Left renal cortex interstitium (tissue), 4 donors: ENCODE results near the gene STAMBPL1. TPM values are rescaled to one million over a fixed set of nuclear protein-coding genes. Genes with fewer than 3 reads are reported as not detected.

Experiments used
- DNase-seq, 4 donors: peaks; one replicate each; pipeline ENCODE4 v3.0.0-alpha.2; 2013; ENCODE audit warnings: low read depth in 4 of 4, low spot score in 2 of 4, missing footprints in 1 of 4
- polyA plus RNA-seq, 4 donors: library from polyadenylated mRNA; unstranded; fragments of 120-200 nt; gene quantifications; one replicate each; pipeline ENCODE4 v1.2.1, GENCODE V29; 2013; ENCODE audit not compliant: insufficient read length in 4 of 4

Gene STAMBPL1
- polyA plus RNA-seq, 4 donors = 1.9 to 2.3 (median 2.2) TPM

DNA sequence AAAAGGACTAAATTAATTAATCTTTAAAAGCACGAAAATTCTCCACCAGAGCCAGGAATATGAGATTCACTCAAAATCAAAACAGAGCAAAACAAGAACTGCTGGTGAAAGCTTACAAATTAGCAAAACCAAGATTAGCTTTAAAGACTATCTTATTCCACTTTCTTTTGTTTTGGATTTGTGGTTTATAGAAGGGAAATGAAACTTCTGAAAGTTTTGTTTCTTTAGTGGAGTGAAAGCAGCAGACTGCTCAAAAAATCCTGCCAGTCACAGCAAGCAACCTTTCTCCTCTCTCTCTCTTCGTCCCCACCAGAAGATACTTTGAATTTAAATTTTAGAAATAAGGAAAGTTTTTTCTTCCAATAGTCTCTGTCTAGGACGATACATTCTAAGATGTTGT, 64.8 kb downstream of the STAMBPL1 start:
- DNase-seq = no peak

DNA sequence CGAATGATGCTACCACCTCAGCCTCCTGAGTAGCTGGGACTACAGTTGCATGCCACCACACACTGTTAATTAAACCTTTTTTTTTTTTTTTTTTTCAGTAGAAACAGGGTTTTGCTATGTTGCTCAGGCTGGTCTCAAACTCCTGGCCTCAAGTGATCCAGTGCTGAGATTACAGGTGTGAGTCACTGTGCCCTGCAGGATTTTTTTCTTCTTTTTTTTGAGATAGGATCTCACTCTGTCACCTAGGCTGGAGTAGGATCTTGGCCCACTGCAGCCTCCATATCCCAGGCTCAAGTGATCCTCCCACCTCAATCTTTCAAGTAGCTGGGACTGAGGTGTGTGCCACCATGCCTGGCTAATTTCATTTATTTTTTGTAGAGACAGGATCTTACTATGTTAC, 66.2 kb downstream of the STAMBPL1 start:
- DNase-seq = no peak

DNA sequence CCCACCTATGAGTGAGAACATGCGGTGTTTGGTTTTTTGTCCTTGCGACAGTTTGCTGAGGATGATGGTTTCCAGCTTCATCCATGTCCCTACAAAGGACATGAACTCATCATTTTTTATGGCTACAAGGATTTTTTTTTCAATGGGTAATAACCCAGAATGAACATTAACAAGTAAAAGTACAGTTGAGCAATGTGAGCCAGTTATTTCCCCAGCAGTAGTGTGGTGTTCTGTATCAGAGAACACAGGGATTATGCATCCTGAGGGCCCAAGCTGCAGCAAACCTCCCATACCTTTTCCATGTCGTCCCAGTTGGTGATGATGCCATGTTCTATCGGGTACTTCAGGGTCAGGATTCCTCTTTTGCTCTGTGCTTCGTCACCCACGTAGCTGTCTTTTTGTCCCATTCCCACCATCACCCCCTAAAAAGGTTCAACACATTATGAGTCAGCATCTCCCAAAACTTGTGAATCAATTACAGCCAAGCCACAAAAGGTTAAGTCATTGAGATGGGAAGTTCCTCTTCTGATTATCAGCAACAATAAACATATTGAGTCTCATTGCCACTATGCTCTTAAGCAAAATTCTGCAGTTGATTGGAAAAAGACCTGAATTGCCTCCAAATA, 67.0 kb downstream of the STAMBPL1 start:
- no peak for DNase-seq

DNA sequence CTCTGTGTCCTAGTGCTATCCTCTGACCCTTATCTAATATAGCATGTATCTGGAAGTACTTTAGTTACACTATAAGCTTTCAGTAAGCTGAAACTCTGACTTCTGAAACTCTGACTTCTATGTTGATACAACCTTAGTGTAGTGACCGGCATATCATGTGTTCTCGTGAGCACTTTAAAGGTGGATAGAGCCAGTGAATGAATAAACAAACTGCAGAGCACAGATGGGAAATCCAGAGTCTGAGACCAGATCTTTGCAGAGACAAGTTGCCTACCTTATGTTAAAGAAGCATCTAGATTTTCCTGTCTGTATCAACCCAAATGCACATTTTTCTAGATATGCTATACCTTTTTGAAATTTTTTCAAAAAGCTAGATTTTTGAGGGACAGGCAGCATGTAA, 69.0 kb downstream of the STAMBPL1 start:
- DNase-seq = no peak

DNA sequence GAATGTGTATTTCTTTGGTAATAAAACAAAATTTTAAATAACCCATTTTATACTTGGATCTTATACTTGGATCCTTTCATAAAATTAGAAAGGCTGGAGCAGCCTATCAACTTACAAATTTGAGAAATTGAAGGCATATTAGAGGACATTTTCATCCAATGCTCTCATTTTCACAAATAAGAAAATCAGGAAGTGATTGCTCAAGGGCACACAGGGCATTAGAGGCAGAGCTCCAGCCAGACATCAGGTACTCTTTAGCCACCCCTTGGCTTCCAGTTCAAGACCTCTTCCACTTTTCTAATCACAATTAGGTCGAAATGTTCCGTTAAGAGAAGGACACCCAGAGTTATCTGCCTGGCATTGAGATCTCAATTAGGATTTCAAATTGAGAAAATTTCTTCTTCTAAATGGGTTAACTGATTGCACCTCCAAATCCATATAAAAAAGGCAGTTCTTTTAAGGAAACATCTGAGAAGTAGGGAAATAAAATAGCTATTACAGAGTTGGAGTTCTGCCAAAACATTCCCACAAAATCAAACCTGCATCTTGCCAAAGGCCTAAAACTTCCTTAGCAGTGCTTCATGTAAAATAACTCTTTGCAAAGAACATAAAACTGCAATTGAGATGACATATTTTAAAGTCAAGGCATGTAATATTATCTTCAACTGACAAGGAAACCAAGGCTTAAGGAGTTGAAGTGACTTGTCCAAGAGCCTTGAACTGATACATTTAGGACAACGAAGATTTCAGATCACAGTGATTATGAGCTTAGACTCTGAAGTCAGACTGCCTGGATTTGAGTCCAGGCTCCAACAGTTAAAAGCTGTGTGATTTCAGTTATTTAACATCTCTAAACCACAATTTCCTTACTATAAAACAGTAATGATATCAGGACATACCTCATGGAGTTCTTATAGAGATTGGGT, 70.1 kb downstream of the STAMBPL1 start:
- no peak for DNase-seq

DNA sequence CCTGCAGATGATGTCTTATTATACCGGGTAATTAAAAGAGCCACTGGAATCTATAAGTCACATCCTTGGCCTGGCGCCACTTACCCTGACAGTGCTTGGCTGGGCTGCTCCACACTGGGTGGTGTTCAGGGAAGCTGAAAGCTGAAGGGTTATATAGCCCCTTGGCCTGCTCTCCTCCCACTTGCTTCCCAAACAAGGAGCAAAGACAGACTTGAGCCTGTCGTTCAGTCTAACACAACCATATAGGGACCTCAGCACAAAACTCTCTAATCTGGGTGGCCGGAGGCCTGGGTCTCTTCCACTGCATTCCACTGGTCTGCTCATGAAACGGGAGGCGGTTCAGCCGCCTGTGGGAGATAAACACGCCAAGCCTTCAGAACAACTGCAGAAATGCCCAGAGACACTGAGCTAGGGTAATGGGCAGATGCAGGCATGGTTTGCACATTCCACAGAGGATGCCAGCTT, 72.6 kb downstream of the STAMBPL1 start, which contains the start of gene ACTA2:
Gene ACTA2, minus strand, starts transcription at position 127 of the 465 bp plus-strand sequence. CDS start 3,843 bp downstream, outside the sequence.
- no peak for DNase-seq

DNA sequence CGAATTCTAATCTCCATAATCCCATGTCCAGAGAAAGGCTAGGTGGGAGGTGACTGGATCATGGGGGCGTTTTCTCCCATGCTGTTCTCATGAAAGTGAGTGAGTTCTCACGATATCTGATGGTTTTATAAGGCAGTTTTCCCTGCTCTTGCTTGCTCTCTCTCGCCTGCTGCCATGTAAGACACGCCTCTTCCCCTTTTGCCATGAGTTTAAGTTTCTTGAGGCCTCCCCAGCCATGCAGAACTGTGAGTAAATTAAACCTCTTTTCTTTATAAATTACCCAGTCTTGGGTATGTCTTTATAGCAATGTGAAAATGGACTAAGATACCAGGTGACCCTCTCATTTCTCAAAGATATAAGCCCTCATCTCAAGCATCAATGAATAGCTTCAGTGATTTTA, 73.6 kb downstream of the STAMBPL1 start:
- no peak for DNase-seq

DNA sequence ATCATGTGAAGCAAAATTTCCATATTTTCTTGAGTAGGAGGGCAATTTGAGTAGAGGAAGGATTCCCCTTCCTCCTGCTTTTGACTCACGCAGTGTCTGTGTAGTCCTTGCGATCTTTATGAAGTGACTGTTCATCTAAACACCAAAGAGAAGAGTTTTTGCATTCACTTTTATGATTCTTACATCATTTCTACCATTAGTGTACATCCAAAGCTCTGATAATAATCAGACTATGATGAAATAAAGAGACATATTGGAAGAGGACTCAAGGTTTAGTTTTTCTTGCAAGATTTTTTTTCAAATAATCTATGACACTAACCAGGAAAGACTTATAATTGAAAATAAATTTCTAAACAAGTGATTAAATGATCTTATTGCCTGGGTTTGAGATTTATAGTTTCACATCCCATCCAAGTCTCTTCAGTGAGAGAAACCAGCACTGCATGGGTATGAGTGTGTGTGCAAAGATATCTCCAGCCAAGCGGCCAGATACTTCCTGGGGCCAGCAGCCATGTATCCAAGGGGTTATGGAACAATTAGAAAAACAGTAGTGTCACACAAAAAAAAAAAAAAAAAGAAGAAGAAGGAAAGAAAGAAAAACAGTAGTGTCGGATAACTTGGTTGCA, 74.5 kb downstream of the STAMBPL1 start:
- DNase-seq = no peak

DNA sequence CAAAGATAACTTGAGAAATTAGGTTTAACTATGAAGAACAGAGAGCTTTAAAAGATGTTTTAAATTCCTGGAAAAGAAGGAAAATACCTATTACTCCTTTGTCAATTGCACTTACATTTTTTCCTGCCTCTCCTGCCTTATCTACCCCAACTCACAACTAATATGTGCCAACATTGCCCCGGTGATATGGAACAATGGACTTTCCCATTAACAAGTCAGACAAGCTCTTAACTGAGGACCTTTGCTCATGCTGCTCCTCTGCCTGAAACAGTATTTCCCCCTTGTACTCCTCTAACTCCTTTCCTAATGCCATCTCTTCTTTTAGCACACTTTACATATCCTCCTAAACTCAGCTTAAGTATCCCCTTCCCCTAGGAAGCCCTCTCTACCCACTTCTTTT, 77.3 kb downstream of the STAMBPL1 start:
- no peak for DNase-seq

DNA sequence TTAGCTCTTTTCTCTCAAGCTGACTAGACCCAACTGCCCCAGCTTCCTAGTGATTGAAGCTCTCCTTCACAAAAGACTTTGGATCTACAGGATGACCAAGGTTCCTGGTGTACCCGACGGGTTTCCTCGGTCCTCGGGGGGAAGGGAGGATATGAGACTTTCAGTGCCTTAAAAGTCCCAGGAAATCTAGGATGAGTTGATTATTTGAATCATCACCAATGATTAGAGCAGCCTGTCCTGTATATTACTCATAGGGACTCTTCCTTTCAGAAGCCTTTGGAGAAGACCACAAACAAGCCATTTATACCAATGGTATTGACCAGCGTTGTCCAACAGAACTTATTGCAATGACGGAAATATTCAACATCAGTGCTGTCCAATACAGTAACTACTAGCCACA, 78.7 kb downstream of the STAMBPL1 start:
- no peak for DNase-seq

DNA sequence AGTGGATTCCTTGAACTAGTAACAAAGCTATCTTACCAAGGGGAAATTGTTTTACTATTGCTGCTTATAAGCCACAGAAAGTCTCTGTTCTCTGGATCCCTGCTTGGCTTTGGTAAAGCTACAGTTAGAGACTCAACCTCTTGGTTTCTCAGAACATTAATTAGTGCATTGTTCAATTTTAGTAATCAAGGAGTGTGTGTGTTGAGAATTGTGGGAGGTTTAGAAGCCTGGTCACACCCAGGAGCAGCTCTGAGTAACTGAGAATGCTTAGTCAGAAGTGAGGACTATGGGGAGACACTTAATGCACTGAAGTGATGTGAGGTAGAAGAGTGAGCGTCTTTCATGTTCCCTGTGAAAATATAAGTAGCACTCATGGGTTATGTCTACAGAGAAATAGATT, 80.8 kb downstream of the STAMBPL1 start:
- DNase-seq = no peak

DNA sequence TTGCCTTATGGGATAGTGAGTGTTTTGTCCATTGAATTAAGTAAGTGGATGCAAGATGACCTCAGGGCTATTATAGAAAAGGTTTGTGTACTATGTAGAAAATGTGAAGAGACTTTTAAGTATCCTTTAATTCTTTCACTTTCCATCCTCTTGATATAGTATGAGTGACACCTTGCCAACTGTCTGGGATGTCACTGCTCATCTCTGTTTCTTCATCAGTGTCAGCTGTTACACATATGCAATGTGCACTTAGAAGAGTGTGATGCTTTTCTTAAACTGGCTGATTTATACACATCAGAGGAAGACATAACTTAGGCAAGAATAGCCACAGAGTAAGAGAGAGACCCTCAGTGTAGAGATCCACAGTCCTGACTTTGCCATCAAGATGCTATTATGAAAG, 81.2 kb downstream of the STAMBPL1 start:
- no peak for DNase-seq

DNA sequence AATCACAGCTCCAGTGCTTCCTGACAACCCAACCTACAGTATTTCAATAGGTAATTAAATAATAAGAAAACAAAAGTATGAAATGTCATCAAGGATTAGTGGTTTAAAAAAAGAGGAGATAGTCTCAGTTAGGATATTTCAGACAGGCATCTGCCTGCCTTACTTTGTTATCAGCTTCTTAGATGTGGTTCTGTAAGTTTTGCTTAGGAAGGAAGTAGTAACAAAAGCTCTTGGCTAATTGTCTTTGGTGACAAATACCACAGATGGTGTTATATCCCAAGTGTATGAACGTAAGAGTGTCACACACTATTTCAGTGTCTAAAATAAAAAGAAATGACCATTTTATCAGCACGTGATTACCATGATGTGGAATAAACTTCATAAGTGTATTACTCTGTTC, 82.3 kb downstream of the STAMBPL1 start:
- no peak for DNase-seq

DNA sequence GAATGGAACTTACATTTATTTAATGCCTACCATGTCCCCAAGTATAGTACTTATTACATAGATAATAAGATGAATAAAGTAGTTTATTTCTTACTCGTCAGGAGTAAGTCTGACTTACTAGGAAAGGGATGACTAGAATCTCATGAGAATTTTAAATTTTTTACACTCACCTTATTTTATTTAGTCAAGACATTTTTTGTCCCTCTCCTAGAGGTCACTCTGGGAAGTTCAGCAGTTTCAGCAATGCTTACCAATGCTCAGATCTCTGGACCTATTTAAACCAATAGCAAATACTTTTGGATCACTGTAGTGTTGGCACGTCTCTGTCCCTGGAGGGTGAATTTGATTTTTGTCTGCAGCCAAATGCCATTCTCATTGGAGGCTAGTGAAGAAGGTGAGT, 83.3 kb downstream of the STAMBPL1 start:
- DNase-seq = no peak

DNA sequence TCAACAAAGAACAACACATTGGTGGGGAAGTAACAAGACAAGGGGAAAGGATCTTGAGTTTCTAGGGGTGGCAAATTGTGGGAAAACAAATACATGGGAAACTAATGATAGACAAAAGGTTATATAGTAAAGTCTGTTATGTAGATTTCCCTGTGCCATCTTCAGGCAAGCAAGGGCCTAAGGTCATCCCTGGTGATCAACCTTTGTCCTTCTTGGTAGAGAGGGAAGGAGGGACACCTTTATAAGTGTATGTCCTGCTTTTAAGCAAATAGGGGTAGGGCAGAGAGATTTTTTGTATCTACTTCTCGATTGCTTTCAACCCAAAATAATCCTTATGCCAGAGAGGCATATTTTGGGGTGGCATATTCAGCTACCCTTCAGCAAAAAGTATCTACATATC, 84.3 kb downstream of the STAMBPL1 start:
- no peak for DNase-seq

DNA sequence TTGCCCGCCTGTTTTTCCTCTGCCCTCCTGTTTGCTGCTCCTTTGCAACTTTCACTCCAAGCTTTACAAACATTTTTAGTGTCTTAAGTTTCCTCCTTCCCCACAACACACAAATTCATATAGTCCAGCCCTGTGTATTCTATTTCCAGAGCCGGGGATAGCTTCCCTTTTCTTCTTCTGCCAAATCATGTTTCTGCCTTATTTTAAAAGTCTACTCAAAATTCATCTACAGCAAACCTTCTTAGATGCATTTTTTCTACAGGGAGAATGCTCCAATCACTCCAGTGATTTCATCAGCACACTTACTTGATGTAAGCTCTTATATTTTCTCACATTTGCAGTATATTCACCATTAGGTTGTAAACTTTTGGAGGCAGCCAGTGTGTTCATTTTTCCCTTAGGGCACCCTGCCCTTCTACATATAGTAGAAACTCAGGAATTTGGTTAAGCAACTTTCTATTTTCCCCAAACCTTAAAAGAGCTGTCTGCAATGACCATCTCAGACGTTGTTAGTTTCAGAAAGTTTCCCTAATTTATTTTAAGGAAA, 84.9 kb downstream of the STAMBPL1 start:
- no peak for DNase-seq

DNA sequence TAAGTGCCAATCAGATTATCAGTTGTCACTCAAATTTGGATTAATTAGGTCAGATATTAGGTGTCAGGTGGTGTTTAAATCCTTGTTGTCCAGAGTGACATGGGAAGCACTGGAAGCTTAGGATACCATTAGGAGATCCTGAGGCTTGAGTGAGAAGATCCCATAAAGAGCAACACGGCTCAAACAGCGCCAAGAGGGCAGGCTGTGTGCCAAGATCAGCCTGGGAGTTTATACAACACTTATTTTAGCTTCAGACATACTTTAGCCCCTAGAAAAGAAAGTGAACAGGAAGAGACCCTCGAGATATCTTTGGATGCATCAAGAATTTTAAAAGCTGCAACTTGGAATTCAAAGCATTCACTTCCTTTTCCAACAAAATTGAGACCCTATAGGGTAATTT, 86.8 kb downstream of the STAMBPL1 start:
- DNase-seq = no peak

DNA sequence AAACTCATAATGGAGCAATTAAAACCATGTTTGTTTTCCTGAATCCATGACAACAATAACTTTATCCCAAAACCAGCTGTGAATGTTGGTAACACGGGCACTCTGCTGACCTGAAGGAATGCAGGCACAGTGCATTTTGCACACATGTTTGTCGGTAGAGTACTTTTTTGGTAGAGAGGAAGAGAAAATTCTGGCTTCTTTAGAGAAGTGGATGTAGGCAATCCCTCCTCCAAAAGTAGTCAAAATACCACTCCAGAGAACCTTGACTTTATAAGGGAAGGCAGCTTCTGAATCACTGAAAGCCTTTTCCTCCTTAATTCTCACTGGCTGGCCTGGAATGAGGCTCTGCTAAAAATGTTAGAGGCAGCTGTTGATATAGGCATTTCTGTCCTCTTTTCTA, 88.3 kb downstream of the STAMBPL1 start:
- no peak for DNase-seq

DNA sequence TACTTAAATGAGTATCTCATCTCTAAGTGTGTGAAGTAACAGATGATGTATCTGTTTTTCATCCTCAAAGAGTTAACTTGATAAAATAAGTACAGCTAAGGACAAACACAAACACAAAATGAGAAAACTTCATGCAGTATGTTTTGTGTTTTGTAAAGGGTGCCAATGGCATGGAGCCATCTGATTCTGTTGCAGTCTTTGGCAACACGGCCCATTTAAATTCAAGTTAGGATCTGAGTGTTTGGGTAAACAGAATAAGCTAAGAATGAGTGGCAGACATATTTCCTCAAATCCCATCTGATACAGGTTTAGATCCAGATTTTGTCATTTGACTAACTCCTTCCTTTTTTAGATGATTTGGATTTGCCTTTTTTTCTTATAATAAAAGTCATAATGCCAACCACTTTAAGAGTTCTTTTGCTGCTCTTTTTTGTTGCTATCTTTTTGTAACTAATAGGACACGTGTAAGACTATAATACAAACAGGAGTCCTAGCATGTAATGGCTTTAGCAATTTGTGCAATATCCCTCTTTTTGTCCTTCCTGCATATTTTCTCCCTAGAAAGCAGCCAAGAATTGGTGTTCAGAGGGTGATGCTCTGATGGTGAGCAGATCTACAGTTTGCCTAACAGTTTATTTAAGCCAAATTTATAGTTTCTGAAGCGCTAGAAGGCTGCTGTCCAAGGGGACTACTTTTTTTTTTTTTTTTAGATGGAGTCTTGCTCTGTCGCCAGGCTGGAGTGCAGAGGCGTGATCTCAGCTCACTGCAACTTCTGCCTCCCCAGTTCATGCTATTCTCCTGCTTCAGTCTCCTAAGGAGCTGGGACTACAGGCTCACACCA, 91.4 kb downstream of the STAMBPL1 start:
- DNase-seq = no peak
